GM19328 (cell line): Measurements from ENCODE around the gene OR2C3.
A peak's percentile ranks its signal among the peaks of the same experiment; 100 is the strongest.

ENCODE experiments used
- ATAC-seq: cut with Tn5 transposase; IDR thresholded peaks from one replicate; pipeline ENCODE4 v1.9.1; 2021; ENCODE audit warnings: mild to moderate bottlenecking, moderate library complexity; ENCODE audit not compliant: unreplicated experiment

OR2C3 gene

DNA sequence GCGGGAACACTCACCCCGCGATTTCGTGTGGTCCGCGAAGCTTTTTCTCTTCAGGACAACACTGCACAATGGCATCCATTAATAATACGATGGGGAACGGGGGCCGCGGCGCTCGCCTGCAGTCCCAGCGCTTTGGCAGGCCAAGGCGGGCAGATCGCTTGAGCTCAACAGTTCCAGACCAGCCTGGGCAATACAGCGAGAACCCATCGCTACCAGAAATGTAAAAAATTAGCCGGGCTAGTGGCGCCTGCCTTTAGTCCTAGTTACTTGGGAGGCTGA is 17.7 kb downstream of the OR2C3 start:
- ATAC-seq: no peak

DNA sequence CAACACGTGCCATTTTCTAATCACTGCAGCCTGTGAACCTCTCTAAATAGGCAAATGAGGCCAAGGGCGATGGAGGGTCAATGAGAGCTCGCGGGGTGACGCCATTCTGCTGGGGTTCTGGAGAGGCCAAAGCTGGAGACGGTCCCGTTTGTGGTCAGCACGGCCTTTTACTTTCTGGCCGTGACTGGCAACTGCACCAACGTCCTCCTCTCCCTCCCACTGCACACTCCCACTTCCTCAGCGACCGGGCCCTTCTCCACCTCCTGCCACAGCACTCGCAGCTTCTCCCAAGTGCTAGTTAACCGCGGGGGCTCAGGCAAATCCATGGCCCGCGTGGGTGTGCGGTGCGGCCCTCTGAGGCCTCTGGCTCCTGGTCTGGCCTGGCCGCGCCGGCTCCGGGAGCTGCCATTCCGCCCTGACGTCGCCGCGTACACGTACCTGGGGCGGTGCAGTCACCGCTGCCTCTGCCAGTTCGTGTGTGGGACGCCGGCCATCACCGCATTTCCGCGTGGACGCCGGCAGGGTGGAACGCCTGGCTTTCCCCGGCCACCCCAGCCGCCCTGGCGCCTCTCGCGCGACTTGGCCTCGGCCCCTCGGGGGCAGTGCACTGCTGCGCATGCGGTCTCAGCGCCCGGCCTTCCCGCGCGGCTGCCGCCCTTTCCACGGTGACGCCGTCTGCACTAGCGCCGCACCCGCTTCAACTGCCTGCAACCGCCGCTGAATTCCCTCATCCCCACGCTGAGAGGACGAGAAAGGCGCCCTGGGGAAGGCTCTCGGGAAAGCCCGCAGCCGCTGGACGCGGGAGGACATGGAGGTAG is 18.2 kb downstream of the OR2C3 start:
- no peak for ATAC-seq

DNA sequence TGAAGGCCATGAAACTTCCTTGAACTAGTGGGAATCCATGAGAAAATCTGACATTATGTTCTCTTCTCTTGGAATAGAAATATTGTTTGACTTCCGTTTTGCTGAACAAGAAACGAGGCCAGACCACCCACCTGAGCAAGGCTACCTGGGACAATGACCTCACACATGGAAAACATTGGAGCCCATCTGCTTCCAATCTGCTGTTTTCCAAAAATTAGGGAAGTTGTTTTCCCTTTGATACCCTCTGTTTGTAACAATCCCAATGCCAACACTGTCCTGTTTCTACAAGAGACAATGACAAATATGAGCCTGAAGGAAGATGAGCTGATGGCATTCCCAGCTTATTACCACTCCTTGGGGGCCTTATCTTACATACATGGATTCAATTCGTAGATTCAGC is 29.4 kb downstream of the OR2C3 start:
- no peak for ATAC-seq

DNA sequence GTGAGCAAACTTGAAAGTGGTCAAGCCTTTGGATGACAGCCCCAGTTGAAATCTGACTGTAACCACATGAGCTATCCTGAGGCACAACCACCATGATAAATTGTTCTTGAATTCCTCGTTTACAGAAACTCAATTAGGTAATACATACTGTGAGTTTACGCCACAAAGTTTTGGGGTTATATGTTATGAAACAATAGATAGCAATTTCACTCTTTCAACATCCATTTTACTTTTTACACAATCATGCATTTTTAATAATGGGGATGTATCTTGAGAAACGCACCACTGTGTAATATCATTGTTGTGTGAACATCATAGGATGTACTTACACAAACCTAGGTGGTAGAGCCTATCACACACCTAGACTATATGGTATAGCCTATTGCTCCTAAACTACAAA is 35.4 kb downstream of the OR2C3 start:
- no peak for ATAC-seq

DNA sequence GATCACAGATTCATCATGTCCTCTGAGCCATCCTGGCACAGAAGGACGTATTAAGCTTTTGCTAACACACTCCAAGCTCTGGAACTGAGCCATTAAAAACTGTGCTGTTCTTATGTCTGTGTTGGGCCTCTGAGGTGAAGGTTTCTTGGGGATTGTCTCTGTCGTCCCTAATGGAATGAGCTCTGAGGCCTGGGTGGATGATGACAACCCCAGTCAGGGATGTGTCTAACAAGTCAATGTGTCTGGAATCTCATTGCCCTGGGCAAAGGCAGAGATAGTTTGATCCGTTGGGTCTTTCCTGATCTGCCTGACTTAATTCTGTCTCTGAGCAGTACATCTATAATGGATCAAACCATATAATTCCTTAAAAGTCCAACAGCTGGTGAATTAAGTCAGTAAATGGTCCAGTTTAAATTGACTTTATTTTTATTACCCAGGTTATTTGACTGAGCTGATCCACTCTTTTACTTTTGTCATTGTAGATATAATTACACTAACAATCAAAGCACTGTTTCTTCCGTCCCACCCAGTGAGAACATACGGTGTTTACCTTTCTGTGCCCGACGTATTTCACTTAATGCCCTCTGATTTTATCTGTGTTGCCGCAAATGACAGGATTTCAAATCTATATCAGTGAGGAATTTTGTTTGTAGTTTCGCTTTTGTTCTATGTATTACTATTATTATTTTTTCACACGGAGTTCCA is 39.5 kb downstream of the OR2C3 start:
- ATAC-seq: no peak

DNA sequence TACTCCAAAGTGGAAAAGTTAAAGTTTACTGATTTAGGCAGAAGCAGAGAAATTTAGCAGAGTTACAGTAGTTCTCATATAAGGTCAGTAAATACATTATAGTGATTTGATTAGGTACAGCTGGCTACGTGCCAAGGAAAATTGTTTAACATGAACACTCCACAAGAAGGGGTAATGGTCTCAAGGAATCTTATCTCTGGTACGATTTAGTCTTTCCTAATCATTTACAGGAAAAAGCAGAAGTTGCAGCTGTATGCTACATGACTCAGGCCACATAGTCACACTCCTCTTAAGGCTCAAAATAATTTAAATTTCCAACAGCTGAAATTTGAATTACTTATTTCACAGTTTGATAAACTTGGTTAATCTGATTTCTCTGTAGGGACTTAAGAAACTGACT is 41.5 kb downstream of the OR2C3 start:
- ATAC-seq: no peak

DNA sequence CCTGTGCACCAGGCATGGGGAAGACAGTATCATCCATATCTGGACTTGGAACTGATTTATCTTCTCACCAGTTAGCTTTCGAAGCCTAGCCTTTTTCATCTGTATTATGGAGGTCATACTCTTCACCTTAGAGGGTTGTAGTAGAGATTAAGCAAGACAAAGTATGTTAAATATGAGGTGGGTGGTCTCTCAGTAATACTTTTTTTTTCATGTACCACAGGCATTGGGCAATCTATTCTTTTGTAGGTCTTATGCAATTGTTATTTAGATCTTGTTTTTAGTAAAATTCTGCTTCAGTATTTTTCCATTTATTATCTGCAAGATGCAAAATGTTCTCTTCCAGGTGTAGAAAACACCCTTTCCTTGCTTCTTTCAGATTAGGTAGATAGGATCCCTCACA is 43.1 kb downstream of the OR2C3 start:
- ATAC-seq: no peak

DNA sequence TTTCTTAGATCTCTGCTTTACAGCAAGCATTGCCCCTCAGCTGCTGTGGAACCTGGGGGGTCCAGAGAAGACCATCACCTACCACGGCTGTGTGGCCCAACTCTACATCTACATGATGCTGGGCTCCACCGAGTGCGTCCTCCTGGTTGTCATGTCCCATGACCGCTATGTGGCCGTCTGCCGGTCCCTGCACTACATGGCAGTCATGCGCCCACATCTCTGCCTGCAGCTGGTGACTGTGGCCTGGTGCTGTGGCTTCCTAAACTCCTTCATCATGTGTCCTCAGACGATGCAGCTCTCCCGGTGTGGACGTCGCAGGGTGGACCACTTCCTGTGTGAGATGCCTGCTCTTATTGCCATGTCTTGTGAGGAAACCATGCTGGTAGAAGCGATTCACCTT is 44.9 kb downstream of the OR2C3 start:
- no peak for ATAC-seq

DNA sequence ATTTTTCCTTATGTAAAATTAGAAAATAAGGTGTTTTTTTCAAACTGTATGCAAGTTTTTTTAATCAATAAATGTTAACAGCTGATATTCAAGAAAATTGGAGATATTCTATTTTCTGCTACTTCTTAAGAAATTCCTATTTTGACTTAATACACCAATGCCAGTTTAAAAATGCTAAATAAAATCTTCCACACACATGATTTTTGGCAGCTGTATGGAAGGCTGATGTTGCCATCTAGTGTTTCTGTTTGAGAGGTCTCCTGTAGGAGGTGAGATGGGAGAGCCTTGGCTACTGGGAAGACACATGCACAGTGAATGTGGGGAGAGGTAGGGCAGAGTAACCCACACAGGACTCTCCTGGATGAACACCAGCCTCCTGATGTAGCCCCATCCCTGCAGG is 49.2 kb downstream of the OR2C3 start:
- peak; percentile 80 for ATAC-seq

DNA sequence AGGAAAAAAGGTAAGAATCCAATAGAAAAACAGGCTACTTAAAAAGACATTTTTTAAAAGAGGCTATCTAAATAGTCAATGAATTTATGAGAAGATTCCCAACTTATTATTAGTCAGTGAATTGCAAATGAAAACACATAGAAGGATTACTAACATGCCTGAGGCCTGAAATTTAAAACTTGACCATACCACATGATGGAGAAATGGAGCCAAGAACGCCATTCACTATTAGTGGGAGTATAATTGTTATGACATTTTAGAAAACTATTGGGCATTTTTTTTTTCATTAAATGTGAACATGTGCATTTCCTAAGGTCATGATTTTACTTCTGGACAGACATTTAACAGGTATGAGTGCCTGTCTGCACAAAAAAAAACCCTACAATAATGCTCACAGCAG is 53.5 kb downstream of the OR2C3 start:
- no peak for ATAC-seq

DNA sequence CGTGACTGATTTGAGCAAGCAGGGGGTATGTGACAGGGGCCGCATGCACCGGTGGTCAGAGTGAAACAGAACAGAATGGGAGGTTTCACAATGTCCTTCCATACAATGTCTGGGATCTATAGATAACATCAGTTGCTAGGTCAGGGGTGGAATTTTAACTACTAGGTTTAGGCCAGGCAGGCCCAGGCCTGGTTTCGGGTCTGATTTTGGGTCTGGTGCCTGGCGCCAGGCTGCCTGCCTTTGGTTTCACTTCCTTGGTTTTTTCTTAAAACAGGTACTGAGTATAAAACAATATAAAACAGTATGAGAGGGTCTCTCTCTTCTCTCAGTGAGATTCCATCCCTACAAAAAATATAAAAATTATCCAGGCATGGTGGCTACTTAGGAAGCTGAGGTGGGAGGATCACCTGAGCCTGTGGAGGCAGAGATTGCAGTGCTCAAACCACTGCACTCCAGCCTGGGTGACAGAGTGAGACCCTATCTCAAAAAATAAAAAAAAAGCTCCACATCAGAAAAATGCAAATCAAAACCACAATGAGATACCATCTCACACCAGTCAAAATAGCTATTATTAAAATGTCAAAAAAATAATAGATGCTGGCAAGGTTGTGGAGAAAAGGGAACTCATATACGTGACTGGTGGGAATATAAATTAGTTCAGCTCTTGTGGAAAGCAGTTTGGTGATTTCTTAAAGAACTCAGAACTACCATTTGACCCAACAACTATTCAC is 59.7 kb downstream of the OR2C3 start:
- ATAC-seq: peak; percentile 50

DNA sequence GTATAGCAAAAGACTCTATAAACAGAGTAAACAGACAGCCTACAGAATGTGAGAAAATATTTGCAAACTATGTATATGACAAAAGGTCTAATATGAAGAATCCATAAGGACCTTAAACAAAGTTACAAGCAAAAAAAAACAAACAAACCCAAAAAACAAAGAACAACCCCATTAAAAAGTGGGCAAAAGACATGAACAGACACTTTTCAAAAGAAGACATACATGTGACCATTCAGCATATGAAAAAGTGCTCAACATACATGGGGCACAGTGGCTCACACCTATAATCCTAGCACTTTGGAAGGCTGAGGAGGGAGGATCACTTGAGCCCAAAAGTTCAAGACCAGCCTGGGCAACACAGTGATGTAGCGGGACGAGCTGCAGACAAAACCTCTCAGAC is 60.4 kb downstream of the OR2C3 start:
- ATAC-seq: no peak
